Upper lobe of left lung (tissue), 6 donors: ENCODE data around the gene KDM4B. TPM values are rescaled to one million over a fixed set of nuclear protein-coding genes. Genes with fewer than 3 reads are reported as not detected.

Source experiments
- ATAC-seq, 2 donors: fragments of 200-7000 bp; cut with Tn5 transposase; one replicate each; pipeline ENCODE4 v1.9.1; 2022; ENCODE audit warnings: mild to moderate bottlenecking in 2 of 2, moderate library complexity in 2 of 2; ENCODE audit not compliant: low FRiP score in 2 of 2
- DNase-seq, 2 donors: peaks; one replicate each; pipeline ENCODE4 v3.0.0-alpha.2; 2019 to 2020
- H3K27ac ChIP-seq, 4 donors: fragments of 200-600 bp; sonication (generic); one replicate each; pipeline ENCODE4 v1.5.1; 2016 to 2019
- H3K27me3 ChIP-seq, 4 donors: fragments of 200-600 bp; sonication (generic); one replicate each; pipeline ENCODE4 v1.5.1; 2017 to 2019
- H3K36me3 ChIP-seq, 4 donors: fragments of 200-600 bp; sonication (generic); one replicate each; pipeline ENCODE4 v1.5.1; 2016 to 2019
- H3K4me1 ChIP-seq, 4 donors: fragments of 200-600 bp; sonication (generic); one replicate each; pipeline ENCODE4 v1.5.1; 2018 to 2019
- H3K4me3 ChIP-seq, 4 donors: fragments of 200-600 bp; sonication (generic); one replicate each; pipeline ENCODE4 v1.5.1; 2017 to 2019; ENCODE audit warnings: mild to moderate bottlenecking in 2 of 4, moderate library complexity in 1 of 4
- H3K9me3 ChIP-seq, 4 donors: fragments of 200-600 bp; sonication (generic); one replicate each; pipeline ENCODE4 v1.5.1; 2018 to 2019
- EP300 ChIP-seq, 4 donors: sonication (generic); formaldehyde crosslinking; IDR thresholded peaks; one replicate each; pipeline ENCODE4 v1.5.1; 2017; ENCODE audit warnings: antibody characterized with exemption in 4 of 4, control low read depth in 2 of 4
- POLR2A ChIP-seq, 4 donors: fragments of 450-650 bp; IDR thresholded peaks; one replicate each; pipeline ENCODE4 v1.5.1; 2016 to 2017; ENCODE audit warnings: antibody characterized with exemption in 4 of 4, mild to moderate bottlenecking in 2 of 4
- POLR2AphosphoS5 ChIP-seq, 2 donors: sonication (generic); formaldehyde crosslinking; IDR thresholded peaks; one replicate each; pipeline ENCODE4 v1.5.1; 2017; ENCODE audit warnings: antibody characterized with exemption in 2 of 2
- WGBS, 2 donors: methylation state at CpG; one replicate each; pipeline ENCODE4 v1.1.5; 2017 to 2018; 5-methylcytosine and 5-hydroxymethylcytosine counted together
- total RNA-seq, 6 donors: library from RNA; depleted of rRNA in 4 of 6; stranded (reverse); fragments of >200 nt in 4 of 6; gene quantifications; one replicate each; pipeline versions ENCODE4 v1.1.0 to v1.2.1, GENCODE V29; 2016 to 2021
- TF ChIP-seq, protein P1 (sequence below), 6 experiments: fragments of 450-650 bp in 4 of 6; fragments of 200-600 bp in 2 of 6; sonication (generic) in 2 of 6; IDR thresholded peaks; one replicate each; pipeline ENCODE4 v1.5.1; 2016 to 2019; ENCODE audit warnings: antibody characterized with exemption in 6 of 6
- donor health status: DM: no; HTN: no; CAD: no; lungs with moderate emphysema.
- donor health status: DM: no; HTN: yes; CAD: no; lungs with severe emphysema.

KDM4B gene
- total RNA-seq, 6 donors from 2014 or later: 28.1 to 112 (median 38.2) TPM

DNA sequence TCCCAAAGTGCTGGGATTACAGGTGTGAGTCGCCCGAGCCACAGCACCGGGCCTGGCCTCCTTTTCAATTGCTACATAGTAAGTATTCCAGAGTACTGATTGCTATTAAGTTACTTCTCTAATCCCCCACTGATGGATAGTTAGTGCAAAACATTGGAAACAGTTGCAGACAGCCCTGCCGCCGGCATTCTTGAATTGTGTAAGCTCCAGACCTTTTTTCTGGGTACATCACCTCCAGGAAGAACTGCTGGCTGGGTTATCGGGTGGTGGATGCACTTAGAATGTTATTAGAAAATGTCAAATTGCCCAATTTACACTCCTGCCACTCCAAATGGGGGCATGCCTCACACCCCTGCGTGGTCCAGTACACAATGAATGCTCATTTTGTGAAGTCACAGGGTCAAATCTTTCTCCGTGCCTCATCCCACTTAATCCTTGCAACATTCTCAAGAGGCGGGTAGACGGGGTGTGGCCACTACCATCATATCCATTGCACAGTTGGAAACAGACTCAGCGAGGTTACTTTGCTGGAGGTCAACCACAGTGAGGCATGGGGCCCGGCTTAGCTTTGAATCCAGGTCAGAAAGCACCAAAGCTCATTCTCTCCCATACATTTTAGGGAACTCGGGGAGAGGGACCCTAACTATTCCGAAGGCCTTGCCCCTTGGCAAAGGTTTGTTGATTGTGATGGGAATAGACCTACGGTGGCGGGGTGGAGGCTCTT lies 1.0 kb upstream of the KDM4B start:
- TF ChIP-seq, protein P1, sequence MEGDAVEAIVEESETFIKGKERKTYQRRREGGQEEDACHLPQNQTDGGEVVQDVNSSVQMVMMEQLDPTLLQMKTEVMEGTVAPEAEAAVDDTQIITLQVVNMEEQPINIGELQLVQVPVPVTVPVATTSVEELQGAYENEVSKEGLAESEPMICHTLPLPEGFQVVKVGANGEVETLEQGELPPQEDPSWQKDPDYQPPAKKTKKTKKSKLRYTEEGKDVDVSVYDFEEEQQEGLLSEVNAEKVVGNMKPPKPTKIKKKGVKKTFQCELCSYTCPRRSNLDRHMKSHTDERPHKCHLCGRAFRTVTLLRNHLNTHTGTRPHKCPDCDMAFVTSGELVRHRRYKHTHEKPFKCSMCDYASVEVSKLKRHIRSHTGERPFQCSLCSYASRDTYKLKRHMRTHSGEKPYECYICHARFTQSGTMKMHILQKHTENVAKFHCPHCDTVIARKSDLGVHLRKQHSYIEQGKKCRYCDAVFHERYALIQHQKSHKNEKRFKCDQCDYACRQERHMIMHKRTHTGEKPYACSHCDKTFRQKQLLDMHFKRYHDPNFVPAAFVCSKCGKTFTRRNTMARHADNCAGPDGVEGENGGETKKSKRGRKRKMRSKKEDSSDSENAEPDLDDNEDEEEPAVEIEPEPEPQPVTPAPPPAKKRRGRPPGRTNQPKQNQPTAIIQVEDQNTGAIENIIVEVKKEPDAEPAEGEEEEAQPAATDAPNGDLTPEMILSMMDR (IDR thresholded peaks at IDR 0.05): no peak
- no peak for TF ChIP-seq EP300 (IDR thresholded peaks at IDR 0.05)
- TF ChIP-seq POLR2A (IDR thresholded peaks at IDR 0.05): no peak
- no peak for TF ChIP-seq POLR2AphosphoS5 (IDR thresholded peaks at IDR 0.05)
- no peak for ATAC-seq
- 64 to 70% methylated on average over 12 to 16 of the region's 16 CpGs for WGBS, 2 donors
- Histone ChIP-seq H3K4me1 (peaks cover 30 to 42% (median 33%) of the 10 kb centered on the region in 4 donors), H3K4me3 (peak overlapping the region in 3 of 4 donors; percentile 36 to 69 (median 49)), H3K27me3 (no peaks in the 10 kb centered on the region), H3K27ac (peak overlapping the region in 2 of 4 donors; percentile 55 to 78), H3K36me3 (no peaks in the 10 kb centered on the region), H3K9me3 (no peaks in the 10 kb centered on the region)
- DNase-seq: no peak

DNA sequence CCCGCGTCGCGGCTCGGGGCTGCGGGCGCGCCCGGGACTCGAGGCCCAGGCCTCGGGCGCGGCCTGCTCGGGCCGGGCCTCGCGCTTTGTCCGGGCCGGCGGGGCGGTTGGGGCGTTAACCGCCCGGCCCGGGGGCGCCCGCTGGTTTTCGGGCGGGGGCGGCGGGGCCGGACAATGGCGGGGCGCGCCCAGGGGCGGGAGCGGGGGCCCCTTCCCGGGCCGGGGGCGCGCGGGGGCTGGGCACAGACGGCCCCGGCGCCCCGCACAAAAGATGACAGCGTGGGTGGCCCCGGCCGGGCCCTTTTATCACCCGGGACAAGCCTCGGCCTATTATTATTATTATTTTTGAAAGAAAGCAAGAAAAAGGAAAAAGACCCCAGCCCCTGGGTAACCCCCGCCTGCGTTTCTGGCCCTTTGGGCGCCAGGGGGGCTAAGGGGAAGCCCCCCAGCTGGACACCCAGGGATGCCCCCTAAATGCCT lies 419 bp downstream of the KDM4B start:
- Histone ChIP-seq H3K9me3 (no peaks in the 10 kb centered on the region), H3K4me1 (peaks cover 36 to 53% (median 39%) of the 10 kb centered on the region in 4 donors), H3K4me3 (peak overlapping the region; percentile 64 to 80 (median 71)), H3K36me3 (no peaks in the 10 kb centered on the region), H3K27ac (peak overlapping the region; percentile 67 to 87 (median 79)), H3K27me3 (no peaks in the 10 kb centered on the region)
- WGBS, 2 donors: 0 to 2% methylated on average over 5 to 7 of the region's 54 CpGs
- DNase-seq (no peak), ATAC-seq (no peak)
- TF ChIP-seq POLR2A (IDR thresholded peaks at IDR 0.05): no peak
- TF ChIP-seq EP300 (IDR thresholded peaks at IDR 0.05): no peak
- TF ChIP-seq POLR2AphosphoS5 (IDR thresholded peaks at IDR 0.05): no peak

DNA sequence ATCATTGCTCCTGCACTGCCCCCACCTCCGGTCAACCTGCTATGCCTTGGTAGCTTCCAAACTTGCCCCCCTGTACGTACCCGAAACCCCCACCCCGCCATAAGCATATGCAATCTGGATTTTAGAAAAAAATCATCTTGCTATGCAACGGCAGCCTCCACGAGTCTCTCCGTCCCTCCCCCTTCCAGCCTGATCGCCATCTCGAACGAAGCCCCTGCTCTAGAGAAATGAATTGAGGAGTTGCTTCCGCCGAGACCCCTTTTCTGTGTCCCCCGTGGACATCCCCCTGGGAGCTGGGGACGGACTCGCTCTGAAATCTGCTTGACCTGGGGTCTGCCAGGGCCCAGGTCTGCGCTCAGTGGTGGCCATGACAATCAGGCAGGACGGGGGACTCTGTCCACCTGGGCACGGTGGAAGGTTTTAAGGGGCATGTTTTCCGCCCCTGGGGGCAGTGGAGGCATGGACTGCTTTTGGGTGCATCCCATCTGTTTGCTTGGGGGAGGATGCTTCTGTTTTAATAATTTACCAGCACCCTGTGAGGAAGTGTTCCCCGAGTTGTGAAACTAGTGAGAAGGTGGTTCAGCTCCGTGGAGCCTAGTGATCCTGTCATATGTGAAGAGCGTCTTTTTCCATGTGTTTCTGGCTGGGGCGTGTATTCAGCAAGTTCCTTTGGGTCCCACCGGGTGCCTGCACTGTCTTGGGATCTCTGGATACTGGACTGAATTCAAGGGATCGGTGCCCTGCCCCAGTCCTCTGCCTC lies 1.0 kb downstream of the KDM4B start:
- Histone ChIP-seq H3K4me3 (peak overlapping the region; percentile 64 to 80 (median 71)), H3K36me3 (no peaks in the 10 kb centered on the region), H3K4me1 (peaks cover 41 to 59% (median 45%) of the 10 kb centered on the region in 4 donors), H3K9me3 (no peaks in the 10 kb centered on the region), H3K27ac (peak overlapping the region; percentile 67 to 87 (median 79)), H3K27me3 (no peaks in the 10 kb centered on the region)
- ATAC-seq (no peak), DNase-seq (peak in 1 of 2 donors; percentile 57)
- WGBS, 2 donors: 1 to 2% methylated on average over 14 to 23 of the region's 25 CpGs
- TF ChIP-seq, protein P1 (IDR thresholded peaks at IDR 0.05): no peak
- peak in 1 of 4 donors; percentile 49 for TF ChIP-seq POLR2A (IDR thresholded peaks at IDR 0.05)
- TF ChIP-seq POLR2AphosphoS5 (IDR thresholded peaks at IDR 0.05): peak in 1 of 2 donors; percentile 40

DNA sequence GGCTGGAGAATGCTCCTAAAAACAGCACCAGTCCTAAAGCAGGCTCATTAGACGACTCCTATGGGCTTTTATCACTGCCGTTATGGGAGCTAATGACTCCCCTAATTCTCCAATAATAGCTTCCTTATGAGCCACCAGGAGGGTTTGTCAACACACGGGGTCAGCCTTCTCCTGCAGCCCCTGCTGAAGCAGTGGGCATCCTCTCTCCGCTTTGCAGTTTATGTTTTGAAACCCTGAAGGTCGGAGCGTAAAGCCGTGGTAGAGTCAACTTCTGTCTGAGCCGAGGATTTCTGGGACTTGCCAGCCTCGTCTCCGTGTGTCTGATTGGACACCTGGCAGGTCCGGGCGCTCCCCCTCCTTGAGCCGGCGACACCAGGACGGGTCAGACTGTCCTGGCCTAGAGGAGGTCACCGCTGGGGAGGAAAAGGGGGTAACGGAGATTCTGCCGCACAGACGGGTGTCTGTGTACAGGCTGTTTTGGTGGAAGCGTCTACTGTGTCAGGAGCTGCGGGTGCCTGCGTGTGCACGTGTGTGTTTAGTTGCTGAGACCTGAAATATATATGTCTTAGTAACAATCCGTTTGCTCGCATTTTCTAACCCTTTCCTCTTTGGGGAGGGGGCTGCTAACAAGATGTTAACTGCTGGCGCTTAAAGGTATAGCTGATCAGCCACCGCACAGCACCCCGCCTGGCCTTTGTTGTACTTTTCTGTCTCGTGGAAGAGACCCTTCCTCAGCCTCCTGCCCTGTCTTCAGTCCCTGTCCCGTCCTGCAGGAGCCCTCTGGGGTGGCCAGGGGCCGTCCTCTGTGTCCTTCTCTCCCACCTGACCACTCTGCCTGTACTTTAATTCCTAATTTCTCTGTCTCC lies 1.9 kb downstream of the KDM4B start:
- Histone ChIP-seq H3K4me1 (peaks cover 50 to 68% (median 53%) of the 10 kb centered on the region in 4 donors), H3K27ac (peak overlapping the region; percentile 67 to 87 (median 79)), H3K4me3 (peak overlapping the region in 3 of 4 donors; percentile 69 to 80 (median 73)), H3K36me3 (no peaks in the 10 kb centered on the region), H3K27me3 (no peaks in the 10 kb centered on the region), H3K9me3 (no peaks in the 10 kb centered on the region)
- 10 to 19% methylated on average over 20 to 30 of the region's 31 CpGs for WGBS, 2 donors
- no peak for ATAC-seq
- peak; percentile 60 to 70 for DNase-seq
- TF ChIP-seq, protein P1 (IDR thresholded peaks at IDR 0.05): no peak
- TF ChIP-seq POLR2AphosphoS5 (IDR thresholded peaks at IDR 0.05) (no peak), POLR2A (IDR thresholded peaks at IDR 0.05) (no peak), EP300 (IDR thresholded peaks at IDR 0.05) (no peak)
